ENCODE data around the gene MPND. TPM values are rescaled to one million over a fixed set of nuclear protein-coding genes. Genes with fewer than 3 reads are reported as not detected.

MPND gene
- total and polyA plus RNA-seq, 10 of the 15 experiments (the other 5 are each of a cell fraction or from before 2014, with no cell fraction given): 0.79 to 18.3 (median 6.0) TPM

GRCh38 chr19:4304538-4305256 lies 38.7 kb upstream of the MPND start, which contains the start of gene FSD1 (continued):
- TF ChIP-seq MEF2A (IDR thresholded peaks at IDR 0.05; ENCODE audit: insufficient read depth, low read depth, low read length) (no peak), ASH2L (IDR thresholded peaks at IDR 0.05; ENCODE audit: borderline replicate concordance, low read depth) (no peak), RFX5 (IDR thresholded peaks at IDR 0.05; ENCODE audit: low read depth, low read length) (no peak), ZNF207 (IDR thresholded peaks at IDR 0.05; ENCODE audit: borderline replicate concordance) (no peak), SIX5 (IDR thresholded peaks at IDR 0.05; ENCODE audit: low read depth, low read length, severe bottlenecking) (peak; percentile 89), TCF3 (IDR thresholded peaks at IDR 0.05; ENCODE audit: borderline replicate concordance, insufficient read depth, low read depth, low read length) (no peak), ZNF687 (IDR thresholded peaks at IDR 0.05) (no peak), MEF2B (IDR thresholded peaks at IDR 0.05; ENCODE audit: partially characterized antibody, poor library complexity, severe bottlenecking) (no peak)

- H2AFZ ChIP-seq (ENCODE audit: control insufficient read depth, low read depth, low read length): no peak overlapping the region
- ChIA-PET CTCF (no interaction called here), POLR2A (no interaction called here), SMC1A (ENCODE audit: uncharacterized antibody, unreplicated experiment) (no interaction called here), RAD21 (ENCODE audit: unreplicated experiment) (no interaction called here)
- no peak for TF ChIP-seq ZZZ3 (IDR thresholded peaks at IDR 0.05; ENCODE audit: control insufficient read depth, insufficient read length, low read depth)
- no peak for TF ChIP-seq NR2C1 (IDR thresholded peaks at IDR 0.05)
- TF ChIP-seq JUNB (IDR thresholded peaks at IDR 0.05): no peak
- TF ChIP-seq RELA (IDR thresholded peaks at IDR 0.05; ENCODE audit: borderline replicate concordance, partially characterized antibody): no peak
- no peaks in the 10 kb centered on the region for H3K27me3 ChIP-seq (replicated peaks in 1 of 2; ENCODE audit: control insufficient read depth in 2 of 2, insufficient read depth in 2 of 2, low read length in 1 of 2)
- H3K9me3 ChIP-seq (replicated peaks; ENCODE audit: control insufficient read depth, insufficient read depth, low read length): no peaks in the 10 kb centered on the region
- no peaks in the 10 kb centered on the region for H3K36me3 ChIP-seq (ENCODE audit: control insufficient read depth in 2 of 2, insufficient read depth in 2 of 2, low read length in 1 of 2)
- ATAC-seq: no peak
- no peak overlapping the region for H3K4me3 ChIP-seq
- no peak overlapping the region for H3K4me2 ChIP-seq (ENCODE audit: control insufficient read depth, insufficient read depth)
- H3K4me1 ChIP-seq (ENCODE audit: control insufficient read depth, insufficient read depth, low read length): no peaks in the 10 kb centered on the region
- no peak for DNase-seq (ENCODE audit: low read depth, low spot score)
- no peak for FAIRE-seq
- intact Hi-C loops (cut with micrococcal nuclease; ENCODE audit: unreplicated experiment): no loop called here
- no peak overlapping the region for H3K27ac ChIP-seq (ENCODE audit: control insufficient read depth, insufficient read depth)
- BruUV-seq (replicated peaks): no TSS peak
- no peaks in the 10 kb centered on the region for H3K79me2 ChIP-seq (ENCODE audit: control insufficient read depth, insufficient read depth, low read length)
- no peak overlapping the region for H3K9ac ChIP-seq (ENCODE audit: control insufficient read depth, insufficient read depth, low read length)
- in situ Hi-C loops (cut with MboI): no loop called here
- H4K20me1 ChIP-seq (ENCODE audit: control insufficient read depth, insufficient read depth): no peaks in the 10 kb centered on the region
- WGBS (ENCODE audit: insufficient coverage, insufficient replicate concordance, low lambda C conversion rate, missing lambda C conversion rate): 86% methylated on average over 5 of the region's 7 CpGs
Observed at GRCh38 chr19:4305257-4305612, 38.1 kb upstream of the MPND start.

All from GM12878 (cell line).